Astrocyte (in vitro differentiated cells and primary cell): Measurements from ENCODE around the gene FCHO2.

Experiments
- CTCF ChIP-seq: IDR thresholded peaks from 2 replicates; pipeline ENCODE4 v1.5.1; 2011; ENCODE audit warnings: low read depth, mild to moderate bottlenecking, inconsistent platforms, low read length, moderate library complexity; ENCODE audit not compliant: insufficient read depth
- EZH2 ChIP-seq: IDR thresholded peaks from 2 replicates; pipeline ENCODE4 v1.6.1; 2012; ENCODE audit warnings: mild to moderate bottlenecking, low read length, inconsistent platforms; ENCODE audit not compliant: insufficient read depth

- TF ChIP-seq CTCF: no peak
- TF ChIP-seq EZH2: no peak
Observed at GRCh38 chr5:72947498-72947897, 8.3 kb upstream of the FCHO2 start.
